Hepatocyte (in vitro differentiated cells): ENCODE data around the gene DHRS3. TPM values are rescaled to one million over a fixed set of nuclear protein-coding genes. Genes with fewer than 3 reads are reported as not detected.

ENCODE experiments used
- DNase-seq: peaks from one replicate; pipeline ENCODE4 v3.0.0-alpha.2; 2016; ENCODE audit warnings: low spot score
- H2AFZ ChIP-seq: fragments of 200-600 bp; sonication (generic); 2 replicates; pipeline ENCODE4 v1.6.0; 2016; ENCODE audit warnings: antibody characterized with exemption, mild to moderate bottlenecking
- H3K27ac ChIP-seq: fragments of 200-600 bp; sonication (generic); 2 replicates; pipeline ENCODE4 v1.5.1; 2016; ENCODE audit warnings: mild to moderate bottlenecking
- H3K27me3 ChIP-seq: fragments of 200-600 bp; sonication (generic); 2 replicates; pipeline ENCODE4 v1.6.1; 2016
- H3K36me3 ChIP-seq: fragments of 200-600 bp; sonication (generic); replicated peaks from 2 replicates; pipeline ENCODE4 v1.5.1; 2016; ENCODE audit warnings: low read depth; ENCODE audit not compliant: insufficient read depth
- H3K4me1 ChIP-seq: fragments of 200-600 bp; sonication (generic); 2 replicates; pipeline ENCODE4 v1.5.1; 2016; ENCODE audit warnings: mild to moderate bottlenecking, moderate library complexity; ENCODE audit not compliant: insufficient read depth
- H3K4me2 ChIP-seq: fragments of 200-600 bp; sonication (generic); 2 replicates; pipeline ENCODE4 v1.6.0; 2016
- H3K4me3 ChIP-seq: fragments of 200-600 bp; sonication (generic); 2 replicates; pipeline ENCODE4 v1.5.1; 2016; ENCODE audit warnings: mild to moderate bottlenecking
- H3K79me2 ChIP-seq: fragments of 200-600 bp; sonication (generic); 2 replicates; pipeline ENCODE4 v1.6.0; 2017; ENCODE audit warnings: mild to moderate bottlenecking
- H3K9me2 ChIP-seq: fragments of 200-600 bp; sonication (generic); replicated peaks from 2 replicates; pipeline ENCODE4 v1.6.0; 2017; ENCODE audit warnings: mild to moderate bottlenecking; ENCODE audit not compliant: insufficient read depth
- H3K9me3 ChIP-seq: fragments of 200-600 bp; sonication (generic); 2 replicates; pipeline ENCODE4 v1.5.1; 2016; ENCODE audit warnings: low read depth, mild to moderate bottlenecking
- H4K20me1 ChIP-seq: fragments of 200-600 bp; sonication (generic); 2 replicates; pipeline ENCODE4 v1.6.0; 2016; ENCODE audit warnings: mild to moderate bottlenecking; ENCODE audit not compliant: insufficient read depth, poor library complexity, severe bottlenecking
- EZH2 ChIP-seq: fragments of 200-600 bp; sonication (generic); IDR thresholded peaks from 2 replicates; pipeline ENCODE4 v1.6.1; 2016; ENCODE audit warnings: antibody characterized with exemption, mild to moderate bottlenecking, borderline replicate concordance
- EZH2phosphoT487 ChIP-seq: fragments of 200-600 bp; sonication (generic); IDR thresholded peaks from one replicate; pipeline ENCODE4 v1.6.1; 2018; ENCODE audit warnings: antibody characterized with exemption, mild to moderate bottlenecking, low read depth, moderate library complexity; ENCODE audit not compliant: unreplicated experiment, severe bottlenecking
- WGBS: methylation state at CpG from one replicate; pipeline ENCODE4 v1.1.6; 2016; ENCODE audit warnings: low lambda C conversion rate; ENCODE audit errors: missing lambda C conversion rate; 5-methylcytosine and 5-hydroxymethylcytosine counted together
- polyA plus RNA-seq: library from polyadenylated mRNA; unstranded; fragments of >200 nt; fragmentation: Nextera tagmentation; extraction: Ambion mirVana; gene quantifications from 2 replicates; pipeline ENCODE4 v1.2.1, GENCODE V29; 2016
- total RNA-seq: library from RNA; depleted of rRNA; stranded (reverse); fragments of >200 nt; gene quantifications from 2 replicates; pipeline ENCODE4 v1.2.3, GENCODE V29; 2014
- TF ChIP-seq, protein P1 (sequence below): fragments of 200-600 bp; sonication (generic); IDR thresholded peaks from 2 replicates; pipeline ENCODE4 v1.5.1; 2016; ENCODE audit warnings: antibody characterized with exemption, mild to moderate bottlenecking; ENCODE audit not compliant: poor library complexity

DHRS3 gene
- total and polyA plus RNA-seq, 2 experiments from 2014 or later: 75.9 to 103 TPM

DNA sequence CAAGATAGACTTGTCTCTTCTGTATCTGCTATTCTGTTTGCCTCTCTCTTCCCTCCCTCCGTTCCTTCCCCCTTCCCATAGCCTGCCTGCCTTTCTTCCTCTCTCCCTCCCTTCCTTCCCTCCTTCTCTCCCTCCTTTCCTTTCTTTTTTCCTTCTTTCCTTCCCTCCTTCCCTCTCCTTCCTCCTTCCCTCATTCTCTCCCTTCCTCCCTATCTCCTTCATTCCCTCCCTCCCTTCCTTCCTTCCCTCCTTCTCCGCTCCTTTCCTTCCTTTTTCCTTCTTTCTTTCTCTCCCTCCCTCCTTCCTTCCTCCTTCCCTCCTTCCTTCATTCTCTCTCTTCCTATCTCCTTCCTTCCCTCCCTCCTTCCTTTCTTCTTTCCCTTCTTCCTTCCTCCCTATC lies 26.8 kb upstream of the DHRS3 start:
- no peak for DNase-seq
- WGBS: no CpG with 5 or more reads among the region's 2 CpGs
- Histone ChIP-seq H3K27me3 (no peaks in the 10 kb centered on the region), H3K36me3 (no peaks in the 10 kb centered on the region), H3K79me2 (no peaks in the 10 kb centered on the region), H3K4me2 (no peak overlapping the region), H3K27ac (no peak overlapping the region), H3K9me2 (no peaks in the 10 kb centered on the region), H4K20me1 (no peaks in the 10 kb centered on the region), H3K4me3 (no peak overlapping the region), H3K4me1 (peaks cover 3% of the 10 kb centered on the region), H3K9me3 (no peaks in the 10 kb centered on the region), H2AFZ (no peak overlapping the region)
- no peak for TF ChIP-seq EZH2
- TF ChIP-seq, protein P1, sequence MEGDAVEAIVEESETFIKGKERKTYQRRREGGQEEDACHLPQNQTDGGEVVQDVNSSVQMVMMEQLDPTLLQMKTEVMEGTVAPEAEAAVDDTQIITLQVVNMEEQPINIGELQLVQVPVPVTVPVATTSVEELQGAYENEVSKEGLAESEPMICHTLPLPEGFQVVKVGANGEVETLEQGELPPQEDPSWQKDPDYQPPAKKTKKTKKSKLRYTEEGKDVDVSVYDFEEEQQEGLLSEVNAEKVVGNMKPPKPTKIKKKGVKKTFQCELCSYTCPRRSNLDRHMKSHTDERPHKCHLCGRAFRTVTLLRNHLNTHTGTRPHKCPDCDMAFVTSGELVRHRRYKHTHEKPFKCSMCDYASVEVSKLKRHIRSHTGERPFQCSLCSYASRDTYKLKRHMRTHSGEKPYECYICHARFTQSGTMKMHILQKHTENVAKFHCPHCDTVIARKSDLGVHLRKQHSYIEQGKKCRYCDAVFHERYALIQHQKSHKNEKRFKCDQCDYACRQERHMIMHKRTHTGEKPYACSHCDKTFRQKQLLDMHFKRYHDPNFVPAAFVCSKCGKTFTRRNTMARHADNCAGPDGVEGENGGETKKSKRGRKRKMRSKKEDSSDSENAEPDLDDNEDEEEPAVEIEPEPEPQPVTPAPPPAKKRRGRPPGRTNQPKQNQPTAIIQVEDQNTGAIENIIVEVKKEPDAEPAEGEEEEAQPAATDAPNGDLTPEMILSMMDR: no peak
- no peak for TF ChIP-seq EZH2phosphoT487

DNA sequence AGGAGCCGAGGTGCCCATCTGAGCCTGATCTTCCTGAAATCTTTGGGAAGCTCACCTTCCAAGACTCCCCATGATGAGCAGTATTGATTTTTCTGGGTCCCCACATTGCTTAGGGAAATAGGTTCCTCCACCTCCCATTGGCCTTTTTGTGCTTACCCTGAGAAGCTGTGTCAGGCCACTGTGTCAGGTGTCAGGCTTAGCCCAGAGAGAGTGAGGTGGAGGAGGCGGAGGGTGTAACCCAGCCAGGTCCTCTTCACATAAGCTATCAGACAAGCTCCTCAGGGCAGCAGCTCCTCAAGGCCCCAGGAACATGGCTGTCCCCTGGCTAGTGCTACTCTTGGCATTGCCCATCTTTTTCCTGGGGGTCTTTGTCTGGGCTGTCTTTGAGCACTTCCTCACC lies 26.2 kb upstream of the DHRS3 start:
- 74% methylated on average over 2 of the region's 2 CpGs for WGBS

DNA sequence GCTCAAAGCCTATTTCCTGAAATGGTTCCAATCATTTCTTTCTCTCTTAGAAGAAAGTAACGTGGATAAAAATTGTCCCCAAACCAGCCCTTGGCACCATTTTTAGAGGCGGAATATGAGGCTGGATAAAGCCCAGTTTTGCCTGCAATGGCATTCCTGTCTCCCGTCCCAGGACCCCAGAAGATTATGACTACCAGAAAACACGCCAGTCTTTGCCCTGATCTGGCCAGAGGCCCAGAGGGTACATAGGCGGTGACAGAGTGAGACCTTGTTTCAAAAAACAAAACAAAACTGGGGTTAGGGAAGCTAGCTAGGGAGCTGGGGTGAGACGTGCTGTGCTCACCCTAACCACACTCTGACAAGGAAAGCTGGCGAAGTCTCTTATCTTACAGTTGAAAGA lies 25.8 kb upstream of the DHRS3 start, which contains the start of gene AADACL4:
Gene AADACL4 (plus strand): TSS at position 301 of the 400 bp plus-strand sequence. CDS start 462 bp downstream, outside the sequence.
- H3K27ac ChIP-seq: no peak within 1 kb of the TSS
- no peak within 1 kb of the TSS for H3K4me2 ChIP-seq
- H4K20me1 ChIP-seq: no peaks in the 10 kb centered on the region
- no peaks in the 10 kb centered on the region for H3K79me2 ChIP-seq
- no peak within 1 kb of the TSS for H2AFZ ChIP-seq
- no peaks in the 10 kb centered on the region for H3K9me3 ChIP-seq
- H3K36me3 ChIP-seq: no peaks in the 10 kb centered on the region
- 87% methylated on average over 7 of the region's 7 CpGs for WGBS
- H3K4me1 ChIP-seq: no peaks in the 10 kb centered on the region
- no peaks in the 10 kb centered on the region for H3K27me3 ChIP-seq
- no peak within 1 kb of the TSS for H3K4me3 ChIP-seq
- no peak for TF ChIP-seq EZH2
- TF ChIP-seq, protein P1: no peak
- no peak for TF ChIP-seq EZH2phosphoT487
- no peaks in the 10 kb centered on the region for H3K9me2 ChIP-seq
- DNase-seq: no peak

More for the DNA sequence above, 26.2 kb upstream of the DHRS3 start:
- H3K27ac ChIP-seq: no peak overlapping the region
- no peaks in the 10 kb centered on the region for H3K4me1 ChIP-seq
- no peaks in the 10 kb centered on the region for H3K9me2 ChIP-seq
- no peaks in the 10 kb centered on the region for H3K9me3 ChIP-seq
- H3K27me3 ChIP-seq: no peaks in the 10 kb centered on the region
- no peak overlapping the region for H3K4me3 ChIP-seq
- H2AFZ ChIP-seq: no peak overlapping the region
- H3K4me2 ChIP-seq: no peak overlapping the region
- no peak for DNase-seq
- TF ChIP-seq EZH2: no peak
- no peaks in the 10 kb centered on the region for H3K36me3 ChIP-seq
- H3K79me2 ChIP-seq: no peaks in the 10 kb centered on the region
- no peaks in the 10 kb centered on the region for H4K20me1 ChIP-seq

DNA sequence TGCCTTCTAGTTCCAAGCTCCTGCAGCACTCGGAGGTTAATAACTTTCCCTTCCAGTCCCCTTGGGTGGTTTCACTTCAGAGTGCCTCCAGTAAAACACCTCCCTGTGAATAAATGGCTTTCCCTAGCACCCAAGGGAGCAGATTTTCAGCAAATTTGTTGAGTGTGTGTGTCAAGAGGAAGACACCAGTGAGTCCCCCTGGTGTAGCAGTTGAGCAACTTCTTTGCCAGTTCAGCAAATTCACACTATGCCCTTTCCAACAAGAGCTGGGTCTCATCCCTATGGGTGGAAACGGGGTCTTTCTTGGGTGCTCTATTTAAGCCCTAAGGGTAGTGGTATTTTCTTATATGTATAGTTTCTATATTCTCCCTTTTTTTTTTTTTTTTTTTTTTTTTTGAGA lies 25.1 kb upstream of the DHRS3 start:
- DNase-seq: no peak
- no peak overlapping the region for H3K4me2 ChIP-seq

More for the DNA sequence above, 25.1 kb upstream of the DHRS3 start:
- Histone ChIP-seq H3K9me3 (no peaks in the 10 kb centered on the region), H3K79me2 (no peaks in the 10 kb centered on the region), H2AFZ (no peak overlapping the region), H3K27me3 (no peaks in the 10 kb centered on the region), H4K20me1 (no peaks in the 10 kb centered on the region), H3K27ac (no peak overlapping the region), H3K9me2 (no peaks in the 10 kb centered on the region), H3K36me3 (no peaks in the 10 kb centered on the region), H3K4me3 (no peak overlapping the region), H3K4me1 (no peaks in the 10 kb centered on the region)
- WGBS: 98% methylated on average over 2 of the region's 2 CpGs
- TF ChIP-seq EZH2 (no peak), EZH2phosphoT487 (no peak)
- TF ChIP-seq, protein P1: no peak
